ENCODE data around the gene UBE2H. TPM values are rescaled to one million over a fixed set of nuclear protein-coding genes. Genes with fewer than 3 reads are reported as not detected.
"Not testable (repeated sequence)": the region's sequence is repeated elsewhere in the genome, so short reads cannot be mapped to it uniquely, and the experiment has no call there.

The UBE2H gene
- total RNA-seq, 2 experiments from 2014 or later: 30.0 to 33.3 TPM

- Mint-ChIP-seq H3K9me3 (ENCODE audit: insufficient read depth) (no peaks in the 10 kb centered on the region), H3K27ac (no peak overlapping the region), H3K36me3 (ENCODE audit: low read depth) (no peaks in the 10 kb centered on the region), H3K27me3 (ENCODE audit: low read depth) (peaks cover 2% of the 10 kb centered on the region), H3K4me3 (no peak overlapping the region), H3K4me1 (ENCODE audit: low read depth) (no peaks in the 10 kb centered on the region)
- CTCF ChIA-PET: interaction anchor here (1.3 kb wide), 1 partner anchor 10 kb away, joined by 4 read pairs; no protein-coding TSS in a partner anchor
- POLR2A ChIA-PET: no interaction called here
- DNase-seq: no peak
- ATAC-seq: no peak
These were observed 16.0 kb upstream of the UBE2H start for GRCh38 chr7:129968592-129969383.

- H3K27me3 Mint-ChIP-seq (ENCODE audit: low read depth); H3K4me1 Mint-ChIP-seq (ENCODE audit: low read depth); H3K9me3 Mint-ChIP-seq (ENCODE audit: insufficient read depth); H3K36me3 Mint-ChIP-seq (ENCODE audit: low read depth); ATAC-seq; H3K27ac Mint-ChIP-seq; H3K4me3 Mint-ChIP-seq; CTCF ChIA-PET; DNase-seq: not testable (repeated sequence)
- POLR2A ChIA-PET: interaction anchor here (2.1 kb wide), 1 partner anchor 11 kb away, joined by 7 read pairs; no protein-coding TSS in a partner anchor
These were observed 7.4 kb upstream of the UBE2H start for GRCh38 chr7:129960204-129960475.

GRCh38 chr7:129959471-129960203 lies 6.9 kb upstream of the UBE2H start:
- ChIA-PET CTCF (interaction anchor here (1.4 kb wide), 1 partner anchor 9 kb away, joined by 4 read pairs; no protein-coding TSS in a partner anchor), POLR2A (interaction anchor here (1.0 to 2.1 kb wide), 2 partner anchors 9 to 11 kb away, joined by 7 read pairs; no protein-coding TSS in a partner anchor)
- Mint-ChIP-seq H3K27ac (no peak overlapping the region), H3K9me3 (ENCODE audit: insufficient read depth) (no peaks in the 10 kb centered on the region), H3K4me1 (ENCODE audit: low read depth) (no peaks in the 10 kb centered on the region), H3K36me3 (ENCODE audit: low read depth) (no peaks in the 10 kb centered on the region), H3K4me3 (no peak overlapping the region), H3K27me3 (ENCODE audit: low read depth) (peaks cover 8% of the 10 kb centered on the region)
- DNase-seq (no peak), ATAC-seq (no peak)

- POLR2A ChIA-PET: interaction anchor here (1.0 to 2.1 kb wide), 2 partner anchors 9 to 10 kb away, joined by 7 read pairs; no protein-coding TSS in a partner anchor
- CTCF ChIA-PET: interaction anchor here (1.0 to 1.4 kb wide), 3 partner anchors 10 to 134 kb away, joined by 3 to 4 read pairs (median 3); no protein-coding TSS in a partner anchor
- Mint-ChIP-seq H3K36me3 (ENCODE audit: low read depth) (no peaks in the 10 kb centered on the region), H3K9me3 (ENCODE audit: insufficient read depth) (no peaks in the 10 kb centered on the region), H3K27ac (no peak overlapping the region), H3K4me3 (no peak overlapping the region), H3K4me1 (ENCODE audit: low read depth) (no peaks in the 10 kb centered on the region), H3K27me3 (ENCODE audit: low read depth) (peaks cover 8% of the 10 kb centered on the region)
- ATAC-seq: no peak
- no peak for DNase-seq
These were observed 6.1 kb upstream of the UBE2H start for GRCh38 chr7:129958643-129959470.

GRCh38 chr7:129955993-129956543 lies 3.3 kb upstream of the UBE2H start:
- H3K9me3 Mint-ChIP-seq (ENCODE audit: insufficient read depth): no peaks in the 10 kb centered on the region
- no peak overlapping the region for H3K4me3 Mint-ChIP-seq
- H3K4me1 Mint-ChIP-seq (ENCODE audit: low read depth): peaks cover 11% of the 10 kb centered on the region
- ATAC-seq (no peak), DNase-seq (no peak)
- peaks cover 8% of the 10 kb centered on the region for H3K27me3 Mint-ChIP-seq (ENCODE audit: low read depth)
- ChIA-PET POLR2A (no interaction called here), CTCF (no interaction called here)
- H3K36me3 Mint-ChIP-seq (ENCODE audit: low read depth): peaks cover 4% of the 10 kb centered on the region
- no peak overlapping the region for H3K27ac Mint-ChIP-seq

GRCh38 chr7:129952086-129952652 lies 591 bp downstream of the UBE2H start:
- ATAC-seq (peak; percentile 15), DNase-seq (peak; percentile 42)
- CTCF ChIA-PET: interaction anchor here (1.4 to 2.3 kb wide), 2 partner anchors 58 to 122 kb away, joined by 6 to 8 read pairs; no protein-coding TSS in a partner anchor
- Mint-ChIP-seq H3K4me3 (no peak overlapping the region), H3K27me3 (ENCODE audit: low read depth) (peaks cover under 1% of the 10 kb centered on the region), H3K27ac (peak overlapping the region; percentile 89), H3K4me1 (ENCODE audit: low read depth) (peaks cover 11% of the 10 kb centered on the region), H3K9me3 (ENCODE audit: insufficient read depth) (no peaks in the 10 kb centered on the region), H3K36me3 (ENCODE audit: low read depth) (peaks cover 4% of the 10 kb centered on the region)
- POLR2A ChIA-PET: interaction anchor here (0.7 to 1.5 kb wide), 2 partner anchors 58 to 122 kb away, joined by 3 to 6 read pairs; no protein-coding TSS in a partner anchor

- peak; percentile 35 for DNase-seq
- Mint-ChIP-seq H3K9me3 (ENCODE audit: insufficient read depth) (no peaks in the 10 kb centered on the region), H3K4me3 (no peak overlapping the region), H3K4me1 (ENCODE audit: low read depth) (peaks cover 11% of the 10 kb centered on the region), H3K27me3 (ENCODE audit: low read depth) (no peaks in the 10 kb centered on the region), H3K36me3 (ENCODE audit: low read depth) (peaks cover 5% of the 10 kb centered on the region), H3K27ac (peak overlapping the region; percentile 89)
- ChIA-PET POLR2A (interaction anchor here (0.6 to 1.5 kb wide), 4 partner anchors 9 to 121 kb away, joined by 3 to 6 read pairs (median 4); no protein-coding TSS in a partner anchor), CTCF (interaction anchor here (0.6 to 2.3 kb wide), 3 partner anchors 59 to 277 kb away, joined by 3 to 8 read pairs (median 6); no protein-coding TSS in a partner anchor)
- ATAC-seq: no peak
These were observed 1.3 kb downstream of the UBE2H start for GRCh38 chr7:129951226-129952085.

GRCh38 chr7:129950933-129951225 lies 1.9 kb downstream of the UBE2H start:
- H3K27ac Mint-ChIP-seq: no peak overlapping the region
- CTCF ChIA-PET: interaction anchor here (2.3 kb wide), 1 partner anchor 121 kb away, joined by 8 read pairs; no protein-coding TSS in a partner anchor
- no peak for ATAC-seq
- H3K27me3 Mint-ChIP-seq (ENCODE audit: low read depth): no peaks in the 10 kb centered on the region
- H3K36me3 Mint-ChIP-seq (ENCODE audit: low read depth): peaks cover 6% of the 10 kb centered on the region
- POLR2A ChIA-PET: interaction anchor here (0.6 to 1.5 kb wide), 5 partner anchors 9 to 509 kb away, joined by 3 to 7 read pairs (median 3); no protein-coding TSS in a partner anchor
- H3K9me3 Mint-ChIP-seq (ENCODE audit: insufficient read depth): no peaks in the 10 kb centered on the region
- DNase-seq: no peak
- peaks cover 11% of the 10 kb centered on the region for H3K4me1 Mint-ChIP-seq (ENCODE audit: low read depth)
- H3K4me3 Mint-ChIP-seq: no peak overlapping the region

- Mint-ChIP-seq H3K4me1 (ENCODE audit: low read depth) (peaks cover 11% of the 10 kb centered on the region), H3K9me3 (ENCODE audit: insufficient read depth) (no peaks in the 10 kb centered on the region), H3K36me3 (ENCODE audit: low read depth) (peaks cover 6% of the 10 kb centered on the region), H3K27ac (no peak overlapping the region), H3K27me3 (ENCODE audit: low read depth) (no peaks in the 10 kb centered on the region), H3K4me3 (no peak overlapping the region)
- CTCF ChIA-PET: interaction anchor here (2.3 kb wide), 1 partner anchor 121 kb away, joined by 8 read pairs; no protein-coding TSS in a partner anchor
- ATAC-seq (no peak), DNase-seq (no peak)
- POLR2A ChIA-PET: interaction anchor here (0.6 to 1.2 kb wide), 3 partner anchors 9 to 509 kb away, joined by 3 to 7 read pairs (median 3); no protein-coding TSS in a partner anchor
These were observed 2.4 kb downstream of the UBE2H start for GRCh38 chr7:129950191-129950932.

Measured in activated CD8-positive, alpha-beta T cell treated with anti-CD3 and anti-CD28 coated beads, Interleukin-2, amount 10 ng/mL, durations not matched to agents 7 days and 5 days (primary cell).